ENCODE results near the gene EXO1. TPM values are rescaled to one million over a fixed set of nuclear protein-coding genes. Genes with fewer than 3 reads are reported as not detected.

The EXO1 gene
- total RNA-seq, 2 experiments from 2014 or later: 53.8 to 57.8 TPM

- no peaks in the 10 kb centered on the region for H3K27me3 Mint-ChIP-seq
- ATAC-seq (no peak), DNase-seq (no peak)
- no peak overlapping the region for H3K27ac Mint-ChIP-seq
- ChIA-PET CTCF (no interaction called here), POLR2A (no interaction called here)
- peaks cover 4% of the 10 kb centered on the region for H3K4me1 Mint-ChIP-seq
- H3K36me3 Mint-ChIP-seq (ENCODE audit: low read depth): peaks cover 27% of the 10 kb centered on the region
- no peaks in the 10 kb centered on the region for H3K9me3 Mint-ChIP-seq (ENCODE audit: low read depth)
- H3K4me3 Mint-ChIP-seq: no peak overlapping the region
- intact Hi-C loops (cut with DNase I, micrococcal nuclease): no loop called here
Measured at GRCh38 chr1:241891296-241891695, 43.3 kb downstream of the EXO1 start.

DNA sequence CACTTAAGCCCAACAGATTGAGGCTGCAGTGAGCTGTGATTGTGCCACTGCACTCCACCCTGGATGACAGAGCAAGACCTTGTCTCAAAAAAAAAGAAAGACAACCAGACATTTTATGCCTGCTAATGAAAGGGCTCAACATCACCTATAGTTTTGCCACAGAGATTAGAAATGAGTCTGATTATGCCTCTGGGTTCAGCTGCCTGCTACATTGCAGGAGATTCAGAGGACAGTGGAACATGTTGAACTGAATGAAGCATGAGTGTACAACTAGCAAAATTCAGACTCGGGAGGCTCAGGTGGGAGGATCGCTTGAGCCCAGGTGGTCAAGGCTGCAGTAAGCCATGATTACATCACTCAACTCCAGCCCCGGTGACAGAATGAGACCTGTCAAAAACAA is 46.0 kb downstream of the EXO1 start:
- Mint-ChIP-seq H3K9me3 (ENCODE audit: low read depth) (no peaks in the 10 kb centered on the region), H3K27ac (no peak overlapping the region), H3K27me3 (no peaks in the 10 kb centered on the region), H3K36me3 (ENCODE audit: low read depth) (peaks cover 14% of the 10 kb centered on the region), H3K4me3 (no peak overlapping the region), H3K4me1 (no peaks in the 10 kb centered on the region)
- DNase-seq (no peak), ATAC-seq (no peak)
- ChIA-PET CTCF (interaction anchor here (0.6 kb wide), 1 partner anchor 56 kb away, joined by 3 read pairs; no protein-coding TSS in a partner anchor), POLR2A (interaction anchor here (0.6 kb wide), 1 partner anchor 27 kb away, joined by 3 read pairs; no protein-coding TSS in a partner anchor)
- intact Hi-C loops (cut with DNase I, micrococcal nuclease): no loop called here

DNA sequence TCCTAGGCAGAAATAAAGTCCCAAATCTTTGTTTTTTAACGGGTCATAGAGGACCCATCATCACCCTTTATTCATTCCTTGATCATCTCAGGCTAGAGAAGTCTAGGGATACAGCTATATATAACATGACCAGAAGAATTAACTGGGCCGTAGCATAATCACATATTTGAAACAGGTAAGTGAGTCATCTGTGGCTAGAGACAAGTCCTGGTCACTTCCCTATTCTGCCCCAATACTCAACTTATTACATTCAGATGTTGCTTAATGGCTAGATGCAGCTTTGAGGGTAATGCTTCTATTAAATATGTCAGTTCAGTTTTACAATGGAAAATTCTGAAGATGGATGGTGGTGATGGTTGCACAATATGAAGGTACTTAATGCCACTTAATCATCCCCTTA is 47.0 kb downstream of the EXO1 start:
- no peak for DNase-seq
- H3K27ac Mint-ChIP-seq: no peak overlapping the region
- H3K27me3 Mint-ChIP-seq: no peaks in the 10 kb centered on the region
- H3K4me1 Mint-ChIP-seq: no peaks in the 10 kb centered on the region
- H3K4me3 Mint-ChIP-seq: no peak overlapping the region
- intact Hi-C loops (cut with DNase I, micrococcal nuclease): loop anchor here (5.0 kb wide), 2 partner anchors 92 to 283 kb away; no protein-coding TSS in a partner anchor
- no peaks in the 10 kb centered on the region for H3K9me3 Mint-ChIP-seq (ENCODE audit: low read depth)
- POLR2A ChIA-PET: no interaction called here
- no peak for ATAC-seq
- H3K36me3 Mint-ChIP-seq (ENCODE audit: low read depth): peaks cover 6% of the 10 kb centered on the region
- CTCF ChIA-PET: interaction anchor here (0.6 to 1.7 kb wide), 2 partner anchors 104 to 125 kb away, joined by 4 to 5 read pairs; partner anchors contain the start of gene MAP1LC3C

DNA sequence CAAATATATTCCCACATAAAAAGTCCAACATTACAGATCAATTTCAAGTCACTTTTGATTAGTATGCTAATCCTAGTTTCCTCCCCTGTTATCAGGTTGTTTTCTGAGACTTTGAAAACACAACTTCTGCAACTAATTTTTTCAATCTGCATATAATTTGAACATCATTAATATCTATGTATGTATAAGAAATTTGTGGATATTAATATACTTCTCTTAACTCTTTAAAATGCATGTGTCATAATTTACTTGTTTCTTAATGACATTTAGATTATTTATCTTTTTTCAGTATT is 48.6 kb downstream of the EXO1 start:
- intact Hi-C loops (cut with DNase I, micrococcal nuclease): loop anchor here (1.0 to 5.0 kb wide), 4 partner anchors 91 to 284 kb away; no protein-coding TSS in a partner anchor
- ChIA-PET CTCF (interaction anchor here (1.1 to 2.4 kb wide), 5 partner anchors 9 to 101 kb away, joined by 3 to 7 read pairs (median 4); no protein-coding TSS in a partner anchor), POLR2A (no interaction called here)
- Mint-ChIP-seq H3K36me3 (ENCODE audit: low read depth) (no peaks in the 10 kb centered on the region), H3K27me3 (no peaks in the 10 kb centered on the region), H3K9me3 (ENCODE audit: low read depth) (no peaks in the 10 kb centered on the region), H3K4me3 (no peak overlapping the region), H3K27ac (no peak overlapping the region), H3K4me1 (no peaks in the 10 kb centered on the region)
- DNase-seq (no peak), ATAC-seq (no peak)

DNA sequence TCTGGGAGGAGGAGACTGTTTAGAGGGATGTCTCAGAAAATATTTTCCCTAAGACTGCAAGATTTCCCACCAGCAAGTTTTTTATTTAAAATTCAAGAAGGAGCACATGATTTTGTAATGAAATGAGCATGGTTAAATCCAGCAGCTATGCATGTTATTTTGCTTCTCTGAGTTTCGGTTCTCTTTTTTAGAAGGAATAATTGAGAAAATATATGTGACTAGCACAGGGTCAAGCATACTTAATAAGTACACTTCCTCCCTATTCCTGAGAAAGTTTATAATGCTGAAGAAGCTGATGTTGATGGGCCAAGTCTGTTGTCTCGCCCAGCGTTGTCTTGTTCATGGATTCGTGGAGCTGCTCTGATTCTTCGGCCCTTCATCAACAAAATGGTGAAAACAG is 51.2 kb downstream of the EXO1 start:
- intact Hi-C loops (cut with DNase I, micrococcal nuclease): loop anchor here (5.0 kb wide), 2 partner anchors 88 to 287 kb away; no protein-coding TSS in a partner anchor
- no peak for ATAC-seq
- CTCF ChIA-PET: no interaction called here

DNA sequence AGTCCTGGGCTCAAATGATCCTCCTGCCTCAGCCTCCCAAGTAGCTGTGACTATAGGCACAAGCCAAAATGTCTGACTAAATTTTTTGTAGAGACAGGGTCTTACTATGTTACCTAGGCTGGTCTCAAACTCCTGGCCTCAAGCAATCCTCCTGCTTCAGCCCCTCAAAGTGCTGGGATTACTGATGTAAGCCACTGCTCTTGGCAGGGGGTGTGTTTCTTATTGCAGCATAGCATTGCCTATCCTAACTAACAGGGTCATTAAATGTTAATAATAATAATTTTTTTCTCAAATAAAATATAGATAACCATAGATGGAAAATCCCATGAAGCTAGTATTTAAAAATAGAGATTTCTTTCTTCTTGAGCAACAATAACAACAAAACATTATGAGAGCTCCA is 52.4 kb downstream of the EXO1 start:
- Mint-ChIP-seq H3K4me3 (no peak overlapping the region), H3K36me3 (ENCODE audit: low read depth) (no peaks in the 10 kb centered on the region), H3K27me3 (no peaks in the 10 kb centered on the region), H3K9me3 (ENCODE audit: low read depth) (no peaks in the 10 kb centered on the region), H3K27ac (no peak overlapping the region), H3K4me1 (no peaks in the 10 kb centered on the region)
- ATAC-seq (no peak), DNase-seq (no peak)
- CTCF ChIA-PET: interaction anchor here (0.6 to 1.0 kb wide), 3 partner anchors 86 to 380 kb away, joined by 3 to 6 read pairs (median 3); partner anchors contain the start of gene MAP1LC3C
- POLR2A ChIA-PET: no interaction called here
- intact Hi-C loops (cut with DNase I, micrococcal nuclease): no loop called here

More for the DNA sequence above, 51.2 kb downstream of the EXO1 start:
- H3K4me3 Mint-ChIP-seq: no peak overlapping the region
- POLR2A ChIA-PET: no interaction called here
- H3K27me3 Mint-ChIP-seq: no peaks in the 10 kb centered on the region
- no peaks in the 10 kb centered on the region for H3K36me3 Mint-ChIP-seq (ENCODE audit: low read depth)
- no peak for DNase-seq
- H3K27ac Mint-ChIP-seq: no peak overlapping the region
- no peaks in the 10 kb centered on the region for H3K9me3 Mint-ChIP-seq (ENCODE audit: low read depth)
- no peaks in the 10 kb centered on the region for H3K4me1 Mint-ChIP-seq

GRCh38 chr1:241902391-241903065 is 54.5 kb downstream of the EXO1 start:
- no peaks in the 10 kb centered on the region for H3K4me1 Mint-ChIP-seq
- no peaks in the 10 kb centered on the region for H3K9me3 Mint-ChIP-seq (ENCODE audit: low read depth)
- ChIA-PET CTCF (interaction anchor here (0.5 kb wide), 1 partner anchor 302 kb away, joined by 3 read pairs; no protein-coding TSS in a partner anchor), POLR2A (no interaction called here)
- no peaks in the 10 kb centered on the region for H3K27me3 Mint-ChIP-seq
- DNase-seq (no peak), ATAC-seq (no peak)
- no peak overlapping the region for H3K4me3 Mint-ChIP-seq
- H3K36me3 Mint-ChIP-seq (ENCODE audit: low read depth): no peaks in the 10 kb centered on the region
- H3K27ac Mint-ChIP-seq: no peak overlapping the region
- intact Hi-C loops (cut with DNase I, micrococcal nuclease): no loop called here

- Mint-ChIP-seq H3K27me3 (no peaks in the 10 kb centered on the region), H3K4me1 (no peaks in the 10 kb centered on the region), H3K27ac (no peak overlapping the region), H3K36me3 (ENCODE audit: low read depth) (no peaks in the 10 kb centered on the region), H3K9me3 (ENCODE audit: low read depth) (no peaks in the 10 kb centered on the region), H3K4me3 (no peak overlapping the region)
- ChIA-PET CTCF (no interaction called here), POLR2A (no interaction called here)
- intact Hi-C loops (cut with DNase I, micrococcal nuclease): no loop called here
- DNase-seq (no peak), ATAC-seq (no peak)
Measured at GRCh38 chr1:241916196-241916595, 68.2 kb downstream of the EXO1 start.

DNA sequence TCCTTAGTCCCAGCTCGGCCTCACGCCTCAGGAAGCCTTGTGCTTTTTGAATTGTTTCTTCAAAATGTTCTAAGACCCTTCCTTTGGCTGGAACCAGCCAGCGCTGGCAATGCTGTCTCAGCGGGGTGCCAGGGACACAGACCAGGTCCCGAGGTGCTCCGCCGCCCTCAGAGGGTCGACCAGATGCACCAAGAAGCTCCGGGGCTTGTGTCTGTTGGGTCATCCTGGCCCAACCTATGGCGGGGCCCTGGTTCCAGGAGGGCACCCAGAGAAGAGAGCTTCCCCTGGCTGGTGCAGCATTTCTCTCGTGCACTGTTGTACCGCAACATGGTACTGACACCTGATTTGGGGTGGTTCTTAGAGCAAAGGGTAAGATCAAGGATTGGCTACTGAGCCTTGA is 69.5 kb downstream of the EXO1 start:
- intact Hi-C loops (cut with DNase I, micrococcal nuclease): no loop called here
- H3K27me3 Mint-ChIP-seq: no peaks in the 10 kb centered on the region
- H3K36me3 Mint-ChIP-seq (ENCODE audit: low read depth): no peaks in the 10 kb centered on the region
- no peaks in the 10 kb centered on the region for H3K4me1 Mint-ChIP-seq
- POLR2A ChIA-PET: no interaction called here
- DNase-seq (no peak), ATAC-seq (no peak)
- no peaks in the 10 kb centered on the region for H3K9me3 Mint-ChIP-seq (ENCODE audit: low read depth)
- H3K4me3 Mint-ChIP-seq: no peak overlapping the region
- CTCF ChIA-PET: interaction anchor here (0.6 to 1.7 kb wide), 2 partner anchors 29 to 1429 kb away, joined by 3 to 4 read pairs; no protein-coding TSS in a partner anchor
- no peak overlapping the region for H3K27ac Mint-ChIP-seq

DNA sequence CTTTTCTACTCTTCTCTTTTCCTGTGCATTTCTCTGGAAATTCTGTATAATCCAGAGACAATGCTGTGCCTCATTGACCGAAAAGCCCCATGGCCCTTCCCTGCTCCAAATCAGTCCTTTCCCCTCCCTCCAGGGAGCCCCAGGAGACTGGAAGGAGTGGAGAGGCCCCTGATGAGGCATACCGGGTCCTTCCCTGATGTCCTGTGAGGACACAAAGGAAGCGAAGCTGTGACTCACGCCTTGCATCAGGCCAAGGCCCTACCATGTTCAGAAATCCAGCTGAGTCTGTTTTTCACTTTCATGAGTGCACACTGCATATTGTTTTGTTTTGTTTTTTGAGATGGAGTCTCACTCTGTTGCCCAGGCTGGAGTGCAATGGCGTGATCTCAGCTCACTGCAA is 70.9 kb downstream of the EXO1 start:
- H3K4me1 Mint-ChIP-seq: no peaks in the 10 kb centered on the region
- H3K4me3 Mint-ChIP-seq: no peak overlapping the region
- no peaks in the 10 kb centered on the region for H3K9me3 Mint-ChIP-seq (ENCODE audit: low read depth)
- no peaks in the 10 kb centered on the region for H3K27me3 Mint-ChIP-seq
- POLR2A ChIA-PET: no interaction called here
- ATAC-seq (no peak), DNase-seq (no peak)
- H3K36me3 Mint-ChIP-seq (ENCODE audit: low read depth): no peaks in the 10 kb centered on the region
- CTCF ChIA-PET: interaction anchor here (0.6 kb wide), 1 partner anchor 217 kb away, joined by 3 read pairs; no protein-coding TSS in a partner anchor
- no peak overlapping the region for H3K27ac Mint-ChIP-seq
- intact Hi-C loops (cut with DNase I, micrococcal nuclease): no loop called here

DNA sequence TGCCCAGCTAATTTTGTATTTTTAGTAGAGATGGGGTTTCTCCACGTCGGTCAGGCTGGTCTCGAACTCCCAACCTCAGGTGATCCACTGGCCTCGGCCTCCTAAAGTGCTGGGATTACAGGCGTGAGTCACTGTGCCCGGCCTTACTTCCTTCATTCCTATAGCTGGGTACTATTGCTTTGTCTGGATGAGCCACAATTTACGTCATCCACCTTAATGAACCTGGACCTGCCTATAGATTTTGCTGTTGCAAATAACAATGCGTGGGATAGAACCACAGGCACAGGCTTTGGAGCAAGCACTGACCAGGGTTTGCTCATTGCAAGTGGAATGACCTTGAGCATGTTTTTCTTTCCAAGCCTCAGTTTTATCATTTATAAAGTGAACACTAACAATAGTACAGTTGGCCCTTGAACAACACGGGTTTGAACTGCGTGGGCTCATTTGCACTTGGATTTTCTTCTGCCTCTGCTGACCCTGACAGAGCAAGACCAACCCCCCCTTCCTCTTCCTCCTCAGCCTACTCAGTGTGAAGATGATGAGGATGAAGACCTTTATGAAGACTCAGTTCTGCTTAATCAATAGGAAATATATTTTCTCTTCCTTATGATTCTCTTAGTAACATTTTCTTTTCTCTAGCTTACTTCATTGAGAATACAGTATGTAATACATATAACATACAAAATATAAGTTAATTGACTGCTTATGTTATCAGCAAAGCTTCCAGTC is 76.2 kb downstream of the EXO1 start:
- Mint-ChIP-seq H3K4me3 (no peak overlapping the region), H3K9me3 (ENCODE audit: low read depth) (no peaks in the 10 kb centered on the region), H3K27me3 (no peaks in the 10 kb centered on the region), H3K4me1 (no peaks in the 10 kb centered on the region), H3K27ac (no peak overlapping the region), H3K36me3 (ENCODE audit: low read depth) (no peaks in the 10 kb centered on the region)
- ATAC-seq (no peak), DNase-seq (no peak)
- POLR2A ChIA-PET: no interaction called here
- intact Hi-C loops (cut with DNase I, micrococcal nuclease): loop anchor here in 1 of 2 experiments (5.0 kb wide), 1 partner anchor 748 kb away; no protein-coding TSS in a partner anchor
- CTCF ChIA-PET: no interaction called here

DNA sequence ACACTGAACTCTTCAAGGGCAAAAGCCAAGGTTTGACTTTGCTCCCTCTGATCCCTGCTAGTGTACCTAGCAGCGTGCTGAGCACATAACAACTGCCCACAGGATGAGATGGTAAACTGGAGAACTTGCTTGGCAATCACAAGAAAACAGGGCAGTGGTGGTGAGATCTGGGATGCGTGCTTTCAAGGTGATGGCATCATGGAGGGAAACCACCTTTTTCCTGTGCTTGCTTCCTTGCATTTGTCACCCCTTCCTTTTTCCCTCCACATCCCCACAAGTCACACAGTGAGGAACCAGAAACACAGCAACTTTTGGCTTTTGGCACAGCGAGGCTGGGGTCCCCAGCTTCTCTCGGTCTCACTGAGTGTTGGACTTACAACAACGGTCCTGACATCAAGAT is 78.1 kb downstream of the EXO1 start:
- CTCF ChIA-PET: no interaction called here
- Mint-ChIP-seq H3K27me3 (no peaks in the 10 kb centered on the region), H3K9me3 (ENCODE audit: low read depth) (no peaks in the 10 kb centered on the region), H3K36me3 (ENCODE audit: low read depth) (no peaks in the 10 kb centered on the region), H3K4me1 (no peaks in the 10 kb centered on the region), H3K4me3 (no peak overlapping the region), H3K27ac (no peak overlapping the region)
- no peak for DNase-seq
- POLR2A ChIA-PET: no interaction called here
- ATAC-seq: no peak
- intact Hi-C loops (cut with DNase I, micrococcal nuclease): no loop called here
